ENCODE data around the gene SLC28A1. TPM values are rescaled to one million over a fixed set of nuclear protein-coding genes. Genes with fewer than 3 reads are reported as not detected.
"Not testable (repeated sequence)": the region's sequence is repeated elsewhere in the genome, so short reads cannot be mapped to it uniquely, and the experiment has no call there.

The SLC28A1 gene
- polyA plus RNA-seq (ENCODE audit: insufficient read depth in 1 of 5, insufficient read length in 5 of 5, low replicate concordance in 1 of 5): under 1 TPM; 0.10 to 0.24 (median 0.13) TPM
- long read RNA-seq, donor 1: 0 reads
- long read RNA-seq, donor 2: 0 reads
- long read RNA-seq, donor 3: 0 reads
- long read RNA-seq, donor 4: 0 reads
- long read RNA-seq, donor 5: 0 reads
- long read RNA-seq, donor 6: 0 reads
- long read RNA-seq, donor 7: 0 reads
- long read RNA-seq, donor 8: 0 reads

GRCh38 chr15:84883916-84884781 is at the start of gene SLC28A1:
SLC28A1 (plus strand) TSS chr15:84884662; CDS start chr15:84887761, 3,099 bp downstream.
- DNase-seq: no peak

GRCh38 chr15:84834969-84835368 is 49.5 kb upstream of the SLC28A1 start:
- DNase-seq: no peak

- no peak for DNase-seq
Observed at GRCh38 chr15:84835661-84836337, 48.7 kb upstream of the SLC28A1 start.

GRCh38 chr15:84836844-84837243 is 47.6 kb upstream of the SLC28A1 start:
- DNase-seq: no peak

- no peak for DNase-seq
Observed at GRCh38 chr15:84839714-84840113, 44.7 kb upstream of the SLC28A1 start.

- no peak for DNase-seq
Observed at GRCh38 chr15:84840255-84840654, 44.2 kb upstream of the SLC28A1 start.

GRCh38 chr15:84840741-84841429 is 43.6 kb upstream of the SLC28A1 start:
- DNase-seq: no peak

GRCh38 chr15:84842781-84843180 is 41.7 kb upstream of the SLC28A1 start:
- no peak for DNase-seq

GRCh38 chr15:84844964-84845363 is 39.5 kb upstream of the SLC28A1 start:
- no peak for DNase-seq

GRCh38 chr15:84845631-84846030 is 38.8 kb upstream of the SLC28A1 start:
- DNase-seq: not testable (repeated sequence)

- no peak for DNase-seq
Observed at GRCh38 chr15:84846269-84846668, 38.2 kb upstream of the SLC28A1 start.

GRCh38 chr15:84847382-84847781 is 37.1 kb upstream of the SLC28A1 start:
- no peak for DNase-seq

GRCh38 chr15:84852212-84852611 is 32.2 kb upstream of the SLC28A1 start:
- no peak for DNase-seq

- no peak for DNase-seq
Observed at GRCh38 chr15:84855136-84855535, 29.3 kb upstream of the SLC28A1 start.

GRCh38 chr15:84855765-84856164 is 28.7 kb upstream of the SLC28A1 start:
- DNase-seq: no peak

GRCh38 chr15:84856731-84857417 is 27.6 kb upstream of the SLC28A1 start:
- no peak for DNase-seq

- no peak for DNase-seq
Observed at GRCh38 chr15:84857418-84858004, 27.0 kb upstream of the SLC28A1 start.

GRCh38 chr15:84858231-84858630 is 26.2 kb upstream of the SLC28A1 start:
- DNase-seq: no peak

- no peak for DNase-seq
Observed at GRCh38 chr15:84859144-84859543, 25.3 kb upstream of the SLC28A1 start.

- no peak for DNase-seq
Observed at GRCh38 chr15:84859651-84860050, 24.8 kb upstream of the SLC28A1 start.

- no peak for DNase-seq
Observed at GRCh38 chr15:84861781-84862180, 22.7 kb upstream of the SLC28A1 start.

Data from right lung (tissue), 10 donors.